Activated CD4-positive, alpha-beta T cell treated with anti-CD3 and anti-CD28 coated beads, Interleukin-2, amount 50 U/mL, for 4 hours (primary cell): ENCODE measurements around the gene EPHA6.

ENCODE experiments used
- DNase-seq, 2 experiments: peaks; one replicate each; pipeline ENCODE4 v3.0.0-alpha.2; 2020

EPHA6 gene

DNA sequence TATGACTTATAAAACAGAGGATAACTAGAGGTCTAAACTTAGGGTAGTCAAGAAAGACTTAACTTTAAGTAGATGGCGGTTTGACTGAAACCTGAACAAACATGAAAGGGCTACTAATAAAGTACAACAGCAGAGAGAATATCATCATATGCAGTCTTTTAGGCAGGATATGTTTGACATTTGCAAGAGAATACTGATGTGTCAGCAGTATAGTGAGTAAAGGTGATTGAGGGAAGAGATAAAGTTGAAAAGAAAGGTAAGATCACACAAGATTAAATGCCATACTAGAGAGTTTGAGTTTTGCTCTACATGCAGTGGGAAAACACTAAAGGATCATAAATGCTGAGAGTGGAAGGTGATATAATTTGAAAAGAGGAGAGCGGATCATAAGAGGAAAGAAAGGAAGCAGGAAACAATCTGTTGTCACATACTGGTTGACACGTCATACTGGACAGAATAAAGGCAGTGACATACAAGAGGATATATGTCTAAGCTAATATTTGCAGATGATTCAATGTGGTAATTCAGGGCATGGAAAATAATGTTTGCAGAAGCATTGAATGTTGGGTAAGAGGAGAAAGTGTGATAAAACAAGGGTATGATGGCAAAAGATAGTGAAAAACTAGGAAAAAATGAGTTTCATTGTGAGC is 223.0 kb downstream of the EPHA6 start:
- DNase-seq: no peak

DNA sequence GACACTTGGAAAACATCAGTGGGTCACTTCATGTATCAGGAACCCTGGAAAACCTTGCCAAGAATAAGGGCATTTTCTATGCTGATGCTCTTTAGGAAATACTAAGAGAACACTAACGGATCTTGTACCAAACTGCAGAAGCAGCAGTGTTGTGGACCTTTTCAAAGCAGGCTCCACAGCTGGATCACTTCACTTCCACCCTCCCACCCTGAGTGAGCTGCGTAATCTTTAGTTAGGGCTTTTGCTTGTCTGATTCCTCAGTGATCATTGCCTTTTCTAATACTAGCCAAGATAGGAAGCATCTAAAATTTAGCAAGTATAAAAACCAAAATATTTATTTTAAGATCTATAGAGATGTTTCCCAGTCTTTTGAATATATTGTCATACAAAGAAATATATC is 229.0 kb downstream of the EPHA6 start:
- DNase-seq: no peak

GRCh38 chr3:97057365-97057764 is 243.0 kb downstream of the EPHA6 start:
- no peak for DNase-seq

DNA sequence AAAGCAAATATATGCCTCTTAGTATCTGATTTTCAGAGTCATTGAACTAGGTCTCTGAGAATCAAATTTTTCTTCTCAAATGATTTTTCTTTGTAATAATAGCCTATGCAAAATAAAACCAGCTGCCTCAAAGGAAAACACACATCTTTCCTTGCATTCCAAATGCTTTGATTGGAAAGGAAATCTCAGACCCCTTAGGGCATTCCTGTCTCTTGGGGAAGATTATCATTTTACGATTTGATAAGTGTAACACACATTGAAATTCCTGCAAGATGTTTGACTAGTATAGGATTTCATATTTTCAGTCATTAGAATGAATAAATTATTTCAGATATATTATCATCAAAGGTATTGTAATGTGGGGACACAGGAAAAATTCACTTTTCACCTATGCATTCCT is 244.8 kb downstream of the EPHA6 start:
- no peak for DNase-seq

- no peak for DNase-seq
Measured at GRCh38 chr3:97066531-97066930, 252.1 kb downstream of the EPHA6 start.

DNA sequence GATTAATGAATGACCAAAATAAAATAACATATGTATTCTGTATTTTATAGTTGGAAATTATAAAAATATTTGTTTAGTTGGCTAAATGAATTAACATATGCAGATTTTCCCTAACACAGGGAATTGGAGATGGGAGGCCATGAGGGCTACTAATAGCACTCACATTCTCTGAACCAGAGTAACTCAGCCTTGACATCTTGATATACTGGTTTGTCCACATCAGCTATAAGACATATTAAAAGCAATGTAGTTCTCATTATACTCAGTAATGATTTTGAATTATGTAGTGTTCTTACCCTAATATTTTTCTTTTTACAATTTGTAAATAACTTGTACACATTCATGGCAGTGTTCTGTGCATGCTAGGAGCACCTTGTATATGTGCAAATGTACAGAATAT is 255.9 kb downstream of the EPHA6 start:
- DNase-seq: no peak

- no peak for DNase-seq
Measured at GRCh38 chr3:97074546-97074945, 260.2 kb downstream of the EPHA6 start.

DNA sequence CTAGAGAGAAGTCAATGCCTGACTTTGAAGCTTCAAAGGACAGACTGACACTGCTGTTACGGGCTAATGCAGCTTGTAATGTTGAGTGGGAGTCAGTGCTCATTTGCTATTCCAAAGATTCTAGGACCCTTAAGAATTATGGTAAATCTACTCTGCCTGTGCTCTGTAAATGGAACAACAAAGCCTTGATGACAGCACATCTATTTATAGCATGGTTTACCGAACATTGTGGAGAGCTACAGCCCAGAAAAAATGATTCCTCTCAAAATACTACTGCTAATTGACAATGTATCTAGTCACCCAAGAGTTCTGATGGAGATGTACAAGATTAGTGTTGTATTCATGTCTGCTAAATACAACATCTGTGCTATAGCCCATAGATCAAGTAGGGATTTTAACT is 262.3 kb downstream of the EPHA6 start:
- DNase-seq: no peak

DNA sequence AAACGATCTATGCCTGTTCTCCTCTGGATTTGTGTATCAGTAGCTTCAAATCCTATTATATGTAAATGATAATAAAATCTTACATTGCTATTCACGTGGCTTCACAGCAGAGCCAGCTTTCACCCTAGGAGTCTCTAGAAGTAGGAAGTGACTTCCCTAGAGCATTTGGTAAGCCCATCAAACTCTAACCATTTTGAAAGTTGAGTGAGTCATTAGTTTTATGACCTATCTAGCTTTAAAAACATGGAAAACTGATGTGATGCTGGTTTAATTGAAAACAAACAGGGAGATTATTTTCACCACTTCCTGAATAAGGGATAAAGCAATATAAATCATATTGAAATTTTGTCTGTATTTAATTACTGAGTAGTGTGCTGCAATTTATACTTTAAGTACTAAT is 275.2 kb downstream of the EPHA6 start:
- DNase-seq: no peak

DNA sequence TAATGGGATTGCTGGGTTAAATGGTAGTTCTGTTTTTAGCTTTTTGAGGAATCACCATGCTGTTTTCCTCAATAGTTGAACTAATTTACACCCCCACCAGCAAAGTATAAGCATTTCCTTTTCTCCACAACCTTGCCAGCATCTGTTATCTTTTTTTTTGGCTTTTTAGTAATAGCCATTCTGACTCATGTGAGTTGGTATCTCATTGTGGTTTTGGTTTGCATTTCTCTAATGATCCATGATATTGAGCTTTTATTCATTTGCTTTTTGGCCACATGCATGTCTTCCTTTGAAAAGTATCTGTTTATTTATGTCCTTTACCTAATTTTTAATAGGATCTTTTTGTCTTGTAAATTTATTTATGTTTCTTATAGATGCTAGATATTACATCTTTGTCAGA is 288.2 kb downstream of the EPHA6 start:
- DNase-seq: no peak

GRCh38 chr3:97105989-97106651 is 291.7 kb downstream of the EPHA6 start:
- no peak for DNase-seq

DNA sequence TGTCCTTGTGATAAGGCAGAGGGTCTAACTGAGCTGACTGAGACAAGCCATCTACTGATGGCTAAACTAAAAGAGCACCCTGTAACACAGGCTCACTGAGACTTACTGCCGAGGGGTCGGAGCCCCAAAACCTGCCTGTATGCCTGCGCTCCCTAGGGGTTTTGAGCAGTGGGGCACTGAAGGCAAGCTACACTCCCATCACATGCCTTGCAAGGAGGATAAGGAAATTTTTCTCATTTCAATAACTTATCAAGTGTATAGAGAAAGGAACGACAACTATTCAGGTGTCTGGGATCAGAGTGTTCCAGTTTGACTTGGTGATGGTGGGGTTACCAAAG is 292.2 kb downstream of the EPHA6 start:
- no peak for DNase-seq

DNA sequence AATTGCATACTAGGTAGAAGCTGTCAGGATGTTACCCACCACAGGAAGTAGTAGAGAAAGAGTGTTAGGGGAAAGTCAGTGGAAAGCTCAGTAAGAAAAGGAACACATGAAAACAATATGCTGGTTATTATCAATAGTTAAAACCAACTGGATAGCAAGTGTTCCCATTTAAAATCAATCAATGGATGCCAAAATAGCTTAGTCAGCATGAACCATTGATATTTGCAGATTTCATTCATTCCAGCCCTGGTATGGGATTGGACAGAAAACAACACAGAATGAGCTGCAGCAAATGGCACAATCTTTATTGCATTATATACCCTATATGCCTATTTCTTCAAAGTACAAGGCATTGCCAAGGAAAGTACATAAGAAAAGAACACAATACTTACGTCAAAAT is 293.7 kb downstream of the EPHA6 start:
- no peak for DNase-seq

- no peak for DNase-seq
Measured at GRCh38 chr3:97111244-97111643, 296.9 kb downstream of the EPHA6 start.

- no peak for DNase-seq
Measured at GRCh38 chr3:97121386-97121785, 307.0 kb downstream of the EPHA6 start.

DNA sequence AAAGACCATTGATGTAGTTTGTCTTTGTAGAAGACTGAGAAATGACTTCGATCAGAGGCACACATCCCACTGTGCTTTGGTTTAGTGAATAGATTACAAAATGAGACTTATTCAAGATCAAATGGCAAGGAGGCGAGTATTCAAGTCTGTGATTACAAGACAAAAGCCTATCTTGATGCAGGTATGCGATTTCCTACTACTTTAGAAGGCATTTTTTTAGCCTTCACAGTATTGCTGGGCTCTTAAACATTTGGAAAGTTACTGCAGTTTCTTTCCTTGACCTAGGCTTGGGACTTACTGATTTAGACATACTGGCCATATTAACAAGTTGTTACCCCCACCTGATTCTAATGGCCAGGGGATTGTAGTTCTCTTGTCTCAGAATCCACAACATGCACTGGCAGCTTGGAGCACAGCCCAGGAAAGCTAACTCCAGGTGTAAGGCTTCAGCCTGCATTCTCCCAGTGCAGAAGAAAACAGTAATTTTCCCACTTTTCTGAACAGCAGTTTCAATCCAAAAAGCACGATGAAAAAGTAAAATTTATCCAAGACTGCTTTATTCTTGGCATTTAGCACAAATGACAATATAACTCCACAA is 311.6 kb downstream of the EPHA6 start:
- no peak for DNase-seq

GRCh38 chr3:97131476-97131875 is 317.1 kb downstream of the EPHA6 start:
- DNase-seq: no peak

DNA sequence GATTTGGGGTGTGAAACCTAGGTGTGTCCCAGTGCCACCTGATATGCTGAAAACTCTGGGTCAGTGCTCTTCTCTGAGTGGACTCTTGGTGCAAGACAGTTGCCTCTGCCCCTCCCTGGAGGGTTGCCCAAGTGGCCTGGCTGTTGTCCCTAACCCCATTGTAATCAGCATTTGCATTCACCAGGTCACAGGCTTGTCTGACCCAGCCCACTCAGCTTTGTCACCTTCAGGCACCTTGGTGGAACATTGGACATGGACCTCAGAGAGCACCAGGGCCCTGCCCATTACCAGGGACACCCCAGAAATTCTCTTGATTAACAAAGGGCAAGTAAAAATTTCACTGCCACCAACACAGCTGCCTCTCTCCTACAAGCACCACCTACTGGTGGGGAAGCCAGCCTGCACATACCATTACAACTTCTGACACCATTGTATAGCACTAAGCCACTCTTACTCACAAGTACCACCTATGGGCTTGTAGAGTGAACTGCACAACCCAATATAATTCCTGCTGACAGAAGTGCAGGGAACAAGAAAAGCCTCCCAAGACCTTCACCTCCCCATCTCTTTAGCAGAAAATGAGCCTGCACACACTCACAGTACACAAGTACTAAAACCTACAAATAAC is 324.6 kb downstream of the EPHA6 start:
- no peak for DNase-seq

- no peak for DNase-seq
Measured at GRCh38 chr3:97148931-97149330, 334.5 kb downstream of the EPHA6 start.

GRCh38 chr3:97161169-97161568 is 346.8 kb downstream of the EPHA6 start:
- DNase-seq: no peak

DNA sequence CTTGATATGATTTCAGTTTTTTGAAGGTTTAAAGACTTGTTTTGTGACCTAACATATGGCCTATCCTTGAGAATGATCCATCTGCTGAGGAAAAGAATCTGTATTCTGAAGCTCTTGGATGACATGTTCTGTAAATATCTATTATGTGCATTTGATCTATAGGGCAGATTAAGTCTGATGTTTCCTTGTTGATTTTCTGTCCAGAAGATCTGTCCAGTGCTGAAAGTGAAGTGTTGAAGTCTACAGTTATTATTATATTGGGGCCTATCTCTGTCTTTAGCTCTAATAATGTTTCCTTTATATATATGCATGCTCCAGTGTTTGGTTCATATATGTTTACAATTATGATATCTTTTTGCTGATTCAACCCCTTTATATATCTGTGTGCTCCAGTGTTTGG is 362.8 kb downstream of the EPHA6 start:
- no peak for DNase-seq

GRCh38 chr3:97181704-97182103 is 367.3 kb downstream of the EPHA6 start:
- DNase-seq: no peak

DNA sequence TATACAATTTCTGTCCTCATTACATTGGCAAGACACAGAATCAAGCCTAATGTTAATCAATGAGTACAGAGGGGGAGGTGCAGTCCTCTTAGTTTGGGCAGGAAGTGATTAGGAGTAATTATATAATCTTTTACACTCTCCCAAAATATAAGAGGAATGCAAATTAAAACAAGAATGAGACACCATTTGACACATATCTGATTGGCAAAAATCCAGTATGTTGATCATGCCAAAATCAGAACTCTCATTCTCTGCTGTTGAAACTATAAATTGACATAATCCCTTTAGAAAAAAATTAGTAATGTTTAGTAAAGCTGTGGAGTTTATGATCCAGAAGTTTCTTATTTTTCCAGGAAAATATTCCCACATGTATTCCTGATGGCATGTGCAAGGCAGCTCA is 373.4 kb downstream of the EPHA6 start:
- DNase-seq: no peak

DNA sequence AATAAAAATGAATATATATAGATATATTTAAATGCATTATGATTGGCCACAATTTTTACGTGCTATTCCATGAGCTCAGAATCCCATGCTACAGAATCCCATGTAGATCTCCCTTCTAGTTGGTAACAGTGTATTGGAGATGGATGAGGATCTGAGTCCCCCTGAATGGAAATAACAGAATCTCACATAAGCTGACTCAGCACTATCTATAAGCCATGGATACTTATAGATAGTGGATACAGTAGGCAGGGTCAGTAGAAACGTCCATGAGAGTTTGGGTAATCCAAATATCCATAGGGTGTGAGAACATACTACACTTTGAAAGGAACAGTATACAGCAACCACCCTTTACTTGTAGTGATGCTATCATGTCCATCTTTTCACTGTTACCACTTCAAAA is 375.4 kb downstream of the EPHA6 start:
- DNase-seq: no peak
